T-cell (primary cell): ENCODE results near the gene RFC1. TPM values are rescaled to one million over a fixed set of nuclear protein-coding genes. Genes with fewer than 3 reads are reported as not detected.
"Not testable (repeated sequence)": the region's sequence is repeated elsewhere in the genome, so short reads cannot be mapped to it uniquely, and the experiment has no call there.

Experiments used
- ATAC-seq, 4 experiments: fragments of 200-7000 bp in 3 of 4; fragments of 150-1000 bp in 1 of 4; cut with Tn5 transposase; replicated peaks in 1 of 4; 1 replicate in 3 of 4; 2 replicates in 1 of 4; pipeline ENCODE4 v1.10.0; 2021; ENCODE audit warnings: moderate library complexity in 3 of 4, mild to moderate bottlenecking in 2 of 4, moderate number of reproducible peaks in 1 of 4
- CTCF ChIA-PET, 2 donors: fragments of 300-600 bp; sonication (Branson Sonifier 250); formaldehyde crosslinking; loops; one replicate each; lab custom pipeline; 2022; ENCODE audit warnings: antibody characterized with exemption in 2 of 2; lab: Charles Lee
- POLR2A ChIA-PET, 2 donors: fragments of 300-600 bp; sonication (Branson Sonifier 250); formaldehyde crosslinking; loops; one replicate each; lab custom pipeline; 2022; ENCODE audit warnings: antibody characterized with exemption in 2 of 2; lab: Charles Lee
- DNase-seq, 35 experiments: peaks; one replicate each; pipeline versions ENCODE4 v3.0.0 to v3.0.0-alpha.2; 2013 to 2023
- H3K27ac ChIP-seq: one replicate; pipeline ENCODE4 v1.5.1; 2013; ENCODE audit warnings: low read length
- H3K27me3 ChIP-seq, 2 experiments: replicated peaks in 1 of 2; 1 replicate in 1 of 2; 2 replicates in 1 of 2; pipeline versions ENCODE4 v1.6.1 to v1.7.0; 2013; ENCODE audit warnings: low read length in 1 of 2, mixed read lengths in 1 of 2; ENCODE audit not compliant: control insufficient read depth in 2 of 2, insufficient read depth in 2 of 2; ENCODE audit errors: extremely low read depth in 1 of 2
- H3K36me3 ChIP-seq, 2 donors: 1 replicate in 1 of 2; 2 replicates in 1 of 2; pipeline versions ENCODE4 v1.6.1 to v1.7.0; 2013; ENCODE audit warnings: low read length in 1 of 2; ENCODE audit not compliant: control insufficient read depth in 2 of 2, insufficient read depth in 1 of 2; ENCODE audit errors: extremely low read depth in 1 of 2
- H3K4me1 ChIP-seq, 2 experiments: 1 replicate in 1 of 2; 2 replicates in 1 of 2; pipeline versions ENCODE4 v1.6.1 to v1.7.0; 2013; ENCODE audit warnings: low read length in 2 of 2, mixed read lengths in 1 of 2; ENCODE audit not compliant: insufficient read depth in 2 of 2, control insufficient read depth in 1 of 2; ENCODE audit errors: extremely low read depth in 1 of 2
- H3K4me3 ChIP-seq, 2 donors: 1 replicate in 1 of 2; 2 replicates in 1 of 2; pipeline versions ENCODE4 v1.5.1 to v1.7.0; 2013; ENCODE audit warnings: mild to moderate bottlenecking in 2 of 2, low read length in 1 of 2, moderate library complexity in 1 of 2; ENCODE audit not compliant: control insufficient read depth in 1 of 2; ENCODE audit errors: extremely low read depth in 1 of 2
- H3K9me3 ChIP-seq: 2 replicates; pipeline ENCODE4 v1.7.0; 2013
- H3K27ac Mint-ChIP-seq, 2 donors: one replicate each; pipeline ENCODE4 v1.8.0; 2020 to 2021; ENCODE audit warnings: mild to moderate bottlenecking in 2 of 2, mixed read lengths in 2 of 2
- H3K27me3 Mint-ChIP-seq, 2 donors: one replicate each; pipeline ENCODE4 v1.8.0; 2021 to 2022; ENCODE audit warnings: mixed read lengths in 2 of 2
- H3K36me3 Mint-ChIP-seq: one replicate; pipeline ENCODE4 v1.8.0; 2021; ENCODE audit warnings: mixed read lengths
- H3K4me1 Mint-ChIP-seq, 3 donors: one replicate each; pipeline ENCODE4 v1.8.0; 2020 to 2022; ENCODE audit warnings: mixed read lengths in 3 of 3, mild to moderate bottlenecking in 1 of 3
- H3K4me3 Mint-ChIP-seq, 3 donors: one replicate each; pipeline ENCODE4 v1.8.0; 2020 to 2022; ENCODE audit warnings: mild to moderate bottlenecking in 3 of 3, mixed read lengths in 3 of 3, moderate library complexity in 3 of 3
- H3K9me3 Mint-ChIP-seq, 3 donors: one replicate each; pipeline ENCODE4 v1.8.0; 2020 to 2022; ENCODE audit warnings: mixed read lengths in 3 of 3
- WGBS: methylation state at CpG from one replicate; pipeline ENCODE4 v1.1.5; 2013; ENCODE audit warnings: missing lambda C conversion rate; ENCODE audit not compliant: insufficient coverage; 5-methylcytosine and 5-hydroxymethylcytosine counted together
- total RNA-seq, 35 experiments: library from RNA in 6 of 35; stranded (reverse) in 6 of 35; fragments of 120-200 nt in 1 of 35; gene quantifications; one replicate each; pipeline versions ENCODE4 v1.2.1 to v1.2.4 and lab custom pipeline; 2013 to 2026

The RFC1 gene
- total RNA-seq, 5 donors from 2014 or later (not counting 1 experiment from before 2014, with no cell fraction given) = 45.7 to 77.4 (median 54.5) TPM

DNA sequence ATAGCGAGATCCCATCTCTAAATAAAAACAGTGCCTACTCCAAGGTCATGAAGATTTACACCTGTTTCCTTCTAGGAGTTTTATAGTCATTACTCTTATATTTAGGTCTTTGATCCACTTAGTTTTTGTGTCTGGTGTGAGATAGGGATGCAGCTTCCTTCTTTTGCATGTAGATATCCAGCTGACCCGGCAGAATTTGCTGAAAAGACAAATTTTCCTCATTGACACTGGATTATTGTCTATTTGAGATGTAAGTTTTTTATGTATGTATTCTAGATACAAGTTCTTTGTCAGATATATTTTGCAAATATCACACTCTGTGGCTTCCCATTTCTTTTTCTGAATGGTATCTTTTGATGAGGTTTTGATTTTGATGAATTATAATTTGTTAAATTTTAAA, 85.4 kb downstream of the RFC1 start:
- H3K9me3 Mint-ChIP-seq = no peaks in the 10 kb centered on the region
- Histone ChIP-seq H3K27me3 (no peaks in the 10 kb centered on the region), H3K9me3 (no peaks in the 10 kb centered on the region), H3K36me3 (peaks cover 0 to 7% of the 10 kb centered on the region in 2 donors), H3K27ac (no peak overlapping the region), H3K4me3 (no peak overlapping the region), H3K4me1 (no peaks in the 10 kb centered on the region)
- no CpG with 5 or more reads among the region's 2 CpGs for WGBS
- H3K4me3 Mint-ChIP-seq = no peak overlapping the region
- no peaks in the 10 kb centered on the region for H3K27me3 Mint-ChIP-seq
- ATAC-seq = no peak
- H3K4me1 Mint-ChIP-seq = no peaks in the 10 kb centered on the region
- POLR2A ChIA-PET = no interaction called here
- H3K27ac Mint-ChIP-seq = no peak overlapping the region
- H3K36me3 Mint-ChIP-seq = peaks cover 42% of the 10 kb centered on the region
- no peak for DNase-seq
- CTCF ChIA-PET = no interaction called here

DNA sequence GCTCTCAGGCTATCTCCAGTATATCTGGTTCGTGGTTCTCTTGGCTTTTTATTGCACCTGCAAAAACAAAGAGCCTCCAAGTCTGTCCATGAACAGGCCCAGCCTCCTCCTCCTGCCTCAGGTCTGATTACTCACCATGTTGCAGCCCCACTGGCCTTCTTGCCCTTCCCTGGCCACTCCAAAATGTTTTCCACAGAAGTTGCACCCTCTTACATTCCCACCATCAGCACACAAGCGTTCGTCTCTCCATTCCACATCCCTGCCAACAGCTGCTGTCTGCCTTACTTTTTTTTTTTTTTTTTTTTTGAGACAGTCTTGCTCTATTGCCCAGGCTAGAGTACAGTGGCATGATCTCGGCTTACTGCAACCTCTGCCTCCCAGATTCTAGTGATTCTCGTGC, 86.7 kb downstream of the RFC1 start:
- H3K4me3 Mint-ChIP-seq = no peak overlapping the region
- H3K27me3 Mint-ChIP-seq = no peaks in the 10 kb centered on the region
- no peaks in the 10 kb centered on the region for H3K27me3 ChIP-seq
- H3K4me1 ChIP-seq = no peaks in the 10 kb centered on the region
- H3K4me1 Mint-ChIP-seq = no peaks in the 10 kb centered on the region
- POLR2A ChIA-PET = interaction anchor here in 1 of 2 donors (0.6 kb wide), 1 partner anchor 1112 kb away, joined by 3 read pairs; no protein-coding TSS in a partner anchor
- H3K9me3 Mint-ChIP-seq = no peaks in the 10 kb centered on the region
- H3K4me3 ChIP-seq = no peak overlapping the region
- ATAC-seq = no peak
- H3K27ac ChIP-seq = no peak overlapping the region
- WGBS = 84% methylated on average over 5 of the region's 5 CpGs
- H3K36me3 ChIP-seq = peaks cover 7 to 8% of the 10 kb centered on the region in 2 donors
- no peaks in the 10 kb centered on the region for H3K9me3 ChIP-seq
- no peak for DNase-seq
- no peak overlapping the region for H3K27ac Mint-ChIP-seq
- peaks cover 45% of the 10 kb centered on the region for H3K36me3 Mint-ChIP-seq
- CTCF ChIA-PET = no interaction called here

DNA sequence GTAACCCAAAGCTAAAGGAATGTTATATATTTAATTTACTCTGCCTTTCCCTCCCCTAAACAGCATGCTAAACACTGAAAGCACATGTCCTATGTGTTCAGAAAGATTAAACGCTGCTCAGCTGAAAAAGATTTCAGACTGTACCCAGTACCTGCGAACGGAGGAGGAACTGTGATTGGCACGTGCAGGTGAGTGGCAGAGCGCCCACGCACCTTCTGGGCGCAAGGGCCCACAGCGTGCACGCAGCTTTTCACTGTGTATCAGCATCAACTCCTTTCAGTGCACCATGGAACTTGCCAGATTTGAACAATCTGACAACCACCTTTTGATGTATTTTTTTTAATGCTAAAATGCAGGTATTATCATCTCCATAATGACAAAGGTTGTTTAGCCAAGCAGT, 87.7 kb downstream of the RFC1 start:
- Mint-ChIP-seq H3K9me3 (no peaks in the 10 kb centered on the region), H3K36me3 (peaks cover 48% of the 10 kb centered on the region), H3K27ac (no peak overlapping the region), H3K4me3 (no peak overlapping the region), H3K27me3 (no peaks in the 10 kb centered on the region), H3K4me1 (no peaks in the 10 kb centered on the region)
- Histone ChIP-seq H3K4me1 (no peaks in the 10 kb centered on the region), H3K27ac (no peak overlapping the region), H3K27me3 (no peaks in the 10 kb centered on the region), H3K36me3 (peaks cover 7 to 8% of the 10 kb centered on the region in 2 donors), H3K9me3 (no peaks in the 10 kb centered on the region), H3K4me3 (no peak overlapping the region)
- DNase-seq = no peak
- POLR2A ChIA-PET = no interaction called here
- WGBS = 92% methylated on average over 6 of the region's 9 CpGs
- no peak for ATAC-seq
- CTCF ChIA-PET = no interaction called here

DNA sequence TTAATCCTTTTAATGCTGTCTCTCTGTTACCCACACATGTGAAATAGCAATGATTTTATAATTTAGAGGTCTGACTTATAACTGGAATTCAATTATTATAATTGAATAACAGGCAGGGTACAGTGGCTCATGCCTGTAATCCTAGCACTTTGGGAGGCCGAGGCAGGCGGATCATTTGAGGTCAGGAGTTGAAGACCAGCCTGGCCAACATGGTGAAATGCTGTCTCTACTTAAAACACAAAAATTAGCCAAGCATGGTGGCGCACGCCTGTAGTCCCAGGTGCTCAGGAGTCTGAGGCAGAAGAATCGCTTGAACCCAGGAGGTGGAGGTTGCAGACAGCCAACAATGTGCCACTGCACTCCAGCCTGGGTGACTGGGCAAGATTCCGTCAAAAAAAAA, 88.5 kb downstream of the RFC1 start:
- H3K9me3 ChIP-seq, H3K4me3 ChIP-seq, H3K4me1 Mint-ChIP-seq, CTCF ChIA-PET, H3K27ac ChIP-seq, H3K4me3 Mint-ChIP-seq, H3K9me3 Mint-ChIP-seq, POLR2A ChIA-PET, ATAC-seq, H3K4me1 ChIP-seq, H3K27me3 Mint-ChIP-seq, DNase-seq, H3K27ac Mint-ChIP-seq, H3K27me3 ChIP-seq: not testable (repeated sequence)
- H3K36me3 ChIP-seq = peaks cover 7 to 12% of the 10 kb centered on the region in 2 donors
- peaks cover 56% of the 10 kb centered on the region for H3K36me3 Mint-ChIP-seq
- WGBS = 100% methylated on average over 2 of the region's 6 CpGs

DNA sequence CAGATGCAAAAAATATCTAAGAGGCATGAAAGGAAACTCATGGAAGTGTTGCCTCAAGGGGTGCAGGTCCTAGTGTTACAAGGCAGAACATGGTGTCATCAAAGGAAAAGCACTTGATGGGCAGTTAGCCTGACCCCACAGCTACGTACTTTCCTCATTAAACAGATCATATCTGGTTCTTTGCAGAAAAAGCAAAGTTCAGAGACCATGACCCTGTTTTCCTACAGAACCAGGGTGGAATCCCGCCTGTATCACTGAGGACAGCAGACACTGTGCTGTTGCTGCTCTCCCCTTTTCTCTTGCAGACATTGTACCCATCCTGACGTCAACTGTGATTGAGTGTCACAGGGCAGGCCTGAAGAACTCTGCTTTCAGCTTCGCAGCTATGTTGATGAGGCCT, 91.7 kb downstream of the RFC1 start:
- H3K27me3 Mint-ChIP-seq = no peaks in the 10 kb centered on the region
- POLR2A ChIA-PET = no interaction called here
- no peak overlapping the region for H3K27ac Mint-ChIP-seq

DNA sequence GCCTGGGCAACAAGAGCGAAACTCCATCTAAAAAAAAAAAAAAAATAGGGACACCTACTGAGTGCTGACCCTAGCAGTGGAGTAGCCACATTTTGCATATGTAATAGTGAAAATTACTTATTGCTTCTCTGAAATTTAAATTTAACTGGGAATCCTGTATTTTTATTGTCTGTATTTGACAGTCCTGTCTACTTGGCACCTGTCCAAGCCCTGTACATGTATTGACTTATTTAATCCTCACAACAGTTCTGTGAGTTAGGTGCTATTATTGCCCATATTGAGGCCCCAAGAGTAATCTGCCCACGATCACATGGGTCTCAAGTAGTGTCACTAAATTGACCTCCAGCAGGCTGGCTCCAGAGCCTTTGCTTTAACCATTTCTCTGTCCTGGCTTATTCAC, 102.3 kb downstream of the RFC1 start:
- H3K4me1 Mint-ChIP-seq = no peaks in the 10 kb centered on the region
- no peaks in the 10 kb centered on the region for H3K9me3 ChIP-seq
- ChIA-PET POLR2A (no interaction called here), CTCF (no interaction called here)
- H3K36me3 Mint-ChIP-seq = peaks cover 54% of the 10 kb centered on the region
- H3K4me1 ChIP-seq = no peaks in the 10 kb centered on the region
- no peaks in the 10 kb centered on the region for H3K9me3 Mint-ChIP-seq
- H3K36me3 ChIP-seq = peaks cover 0 to 3% of the 10 kb centered on the region in 2 donors
- no peak overlapping the region for H3K4me3 Mint-ChIP-seq
- no peak overlapping the region for H3K4me3 ChIP-seq
- H3K27ac ChIP-seq = no peak overlapping the region
- ATAC-seq (no peak), DNase-seq (no peak)
- H3K27ac Mint-ChIP-seq = no peak overlapping the region
- H3K27me3 ChIP-seq = no peaks in the 10 kb centered on the region
- H3K27me3 Mint-ChIP-seq = no peaks in the 10 kb centered on the region
- 83% methylated on average over 1 of the region's 2 CpGs for WGBS

More for the DNA sequence above, 91.7 kb downstream of the RFC1 start:
- no peaks in the 10 kb centered on the region for H3K9me3 ChIP-seq
- H3K4me3 Mint-ChIP-seq = no peak overlapping the region
- H3K36me3 ChIP-seq = peaks cover 7 to 17% of the 10 kb centered on the region in 2 donors
- H3K36me3 Mint-ChIP-seq = peaks cover 66% of the 10 kb centered on the region
- H3K4me3 ChIP-seq = no peak overlapping the region
- H3K4me1 Mint-ChIP-seq = no peaks in the 10 kb centered on the region
- H3K4me1 ChIP-seq = no peaks in the 10 kb centered on the region
- no peaks in the 10 kb centered on the region for H3K27me3 ChIP-seq
- H3K9me3 Mint-ChIP-seq = no peaks in the 10 kb centered on the region
- DNase-seq = no peak
- no peak overlapping the region for H3K27ac ChIP-seq
- WGBS = 79% methylated on average over 3 of the region's 4 CpGs
- ATAC-seq = no peak
- CTCF ChIA-PET = no interaction called here
